GM21515 (cell line): Measurements from ENCODE around the gene CD1B.
"Not testable (repeated sequence)": the region's sequence is repeated elsewhere in the genome, so short reads cannot be mapped to it uniquely, and the experiment has no call there.

Experiments
- ATAC-seq: cut with Tn5 transposase; IDR thresholded peaks from one replicate; pipeline ENCODE4 v1.9.1; 2021; ENCODE audit not compliant: unreplicated experiment

Gene CD1B

GRCh38 chr1:158331481-158332150 is at the start of gene CD1B:
Gene CD1B, minus strand, starts transcription at chr1:158331531. Its CDS starts 108 bp downstream, at chr1:158331423.
- no peak for ATAC-seq

GRCh38 chr1:158374860-158375259 is 43.5 kb upstream of the CD1B start:
- ATAC-seq, result no peak

- ATAC-seq, result not testable (repeated sequence)
Observed at GRCh38 chr1:158374101-158374500, 42.8 kb upstream of the CD1B start.

- peak; percentile 95 for ATAC-seq
Observed at GRCh38 chr1:158371188-158371953, 40.0 kb upstream of the CD1B start.

DNA sequence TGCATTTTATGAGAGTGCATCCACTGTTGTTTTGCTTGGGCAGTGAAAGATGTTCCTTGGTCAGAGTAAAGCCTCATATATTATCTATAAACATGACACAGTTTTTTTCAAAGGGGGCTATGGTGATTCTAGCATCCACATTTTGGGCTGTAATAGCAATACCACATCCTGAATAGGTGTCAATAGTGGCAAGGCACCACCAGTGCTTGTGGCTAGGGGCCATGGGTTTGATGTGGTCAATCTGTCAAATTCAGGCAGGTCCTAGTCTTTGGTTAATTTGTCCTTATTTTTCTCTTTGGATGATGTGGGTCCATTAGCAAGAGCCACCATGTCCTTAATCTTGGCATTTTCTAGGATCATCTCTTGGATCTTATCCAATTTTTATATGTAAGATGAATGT is 35.5 kb upstream of the CD1B start:
- no peak for ATAC-seq

- no peak for ATAC-seq
Observed at GRCh38 chr1:158362941-158363340, 31.6 kb upstream of the CD1B start.

GRCh38 chr1:158362482-158362881 is 31.2 kb upstream of the CD1B start:
- ATAC-seq, result no peak

- no peak for ATAC-seq
Observed at GRCh38 chr1:158357441-158357840, 26.1 kb upstream of the CD1B start.

DNA sequence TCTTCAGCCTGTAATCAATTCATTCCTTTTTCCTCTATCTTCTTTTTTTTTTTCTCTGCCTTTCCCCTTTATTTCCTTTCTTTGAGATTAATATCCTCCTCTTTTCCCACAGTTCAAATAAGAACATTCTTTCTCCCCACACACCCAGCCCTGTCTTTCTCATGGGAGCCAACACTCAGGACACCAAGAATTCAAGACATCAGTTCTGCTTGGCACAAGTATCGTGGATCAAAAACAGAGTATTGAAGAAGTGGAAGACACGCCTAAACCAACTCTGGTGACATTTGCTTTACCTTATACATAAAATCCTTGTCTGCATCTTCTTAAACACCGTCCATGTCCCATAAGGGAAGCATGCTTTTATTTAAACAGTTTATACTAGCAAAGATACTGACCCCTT is 25.3 kb upstream of the CD1B start:
- ATAC-seq, result no peak

DNA sequence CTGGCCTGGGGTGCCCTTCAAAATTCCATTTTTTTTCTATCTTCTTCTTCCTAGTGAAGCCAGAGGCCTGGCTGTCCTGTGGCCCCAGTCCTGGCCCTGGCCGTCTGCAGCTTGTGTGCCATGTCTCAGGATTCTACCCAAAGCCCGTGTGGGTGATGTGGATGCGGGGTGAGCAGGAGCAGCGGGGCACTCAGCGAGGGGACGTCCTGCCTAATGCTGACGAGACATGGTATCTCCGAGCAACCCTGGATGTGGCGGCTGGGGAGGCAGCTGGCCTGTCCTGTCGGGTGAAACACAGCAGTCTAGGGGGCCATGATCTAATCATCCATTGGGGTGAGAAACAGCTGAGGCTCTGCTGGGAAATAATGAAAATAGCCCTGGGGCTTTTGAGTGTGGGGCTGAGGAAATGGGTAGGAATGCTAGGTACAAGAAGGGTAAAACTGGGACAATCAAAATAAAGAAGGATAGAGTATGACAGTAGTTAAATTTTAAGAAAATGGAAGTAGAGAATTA is 24.5 kb upstream of the CD1B start:
- no peak for ATAC-seq

DNA sequence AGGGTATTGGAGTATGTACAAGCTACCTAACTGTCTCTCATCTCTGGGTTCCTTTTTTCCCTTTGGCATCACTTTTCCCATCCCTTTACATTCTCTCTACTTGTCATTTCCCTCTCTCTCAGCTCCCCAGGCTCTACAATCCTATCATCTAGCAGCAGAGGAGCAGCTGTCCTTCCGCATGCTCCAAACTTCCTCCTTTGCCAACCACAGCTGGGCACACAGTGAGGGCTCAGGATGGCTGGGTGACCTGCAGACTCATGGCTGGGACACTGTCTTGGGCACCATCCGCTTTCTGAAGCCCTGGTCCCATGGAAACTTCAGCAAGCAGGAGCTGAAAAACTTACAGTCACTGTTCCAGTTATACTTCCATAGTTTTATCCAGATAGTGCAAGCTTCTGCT is 22.9 kb upstream of the CD1B start:
- ATAC-seq, result no peak

GRCh38 chr1:158353303-158354075 is 22.2 kb upstream of the CD1B start, which contains the start of gene CD1E:
Gene CD1E, plus strand, starts transcription at chr1:158353894. Its CDS starts 95 bp downstream, at chr1:158353989.
- no peak for ATAC-seq

DNA sequence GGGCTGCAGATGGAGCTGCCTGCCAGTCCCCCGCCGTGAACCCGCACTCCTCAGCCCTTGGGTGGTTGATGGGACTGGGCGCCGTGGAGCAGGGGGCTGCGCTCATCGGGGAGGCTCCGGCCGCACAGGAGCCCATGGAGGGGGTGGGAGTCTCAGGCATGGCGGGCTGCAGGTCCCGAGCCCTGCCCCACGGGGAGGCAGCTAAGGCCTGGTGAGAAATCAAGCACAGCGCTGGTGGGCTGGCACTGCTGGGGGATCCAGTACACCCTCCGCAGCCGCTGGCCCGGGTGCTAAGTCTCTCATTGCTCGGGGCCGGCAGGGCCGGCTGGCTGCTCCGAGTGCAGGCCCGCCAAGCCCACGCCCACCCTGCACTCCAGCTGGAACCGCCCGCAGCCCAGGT is 17.6 kb upstream of the CD1B start:
- not testable (repeated sequence) for ATAC-seq

- ATAC-seq, result not testable (repeated sequence)
Observed at GRCh38 chr1:158336413-158336812, 5.1 kb upstream of the CD1B start.

DNA sequence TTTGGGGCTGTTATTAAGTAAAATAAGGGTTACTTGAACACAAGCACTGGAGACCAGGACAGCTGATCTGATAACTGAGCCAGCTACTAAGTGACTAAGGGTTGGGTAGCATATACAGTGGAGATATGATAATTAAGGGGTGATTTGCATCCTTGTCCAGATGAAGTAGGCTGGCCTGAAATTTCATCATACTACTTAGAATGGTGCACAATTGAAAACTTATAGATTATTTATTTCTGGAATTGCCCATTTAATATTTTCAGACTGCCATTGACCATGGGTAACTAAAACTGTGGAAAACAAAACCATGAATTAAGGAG is 3.8 kb upstream of the CD1B start:
- ATAC-seq, result no peak

DNA sequence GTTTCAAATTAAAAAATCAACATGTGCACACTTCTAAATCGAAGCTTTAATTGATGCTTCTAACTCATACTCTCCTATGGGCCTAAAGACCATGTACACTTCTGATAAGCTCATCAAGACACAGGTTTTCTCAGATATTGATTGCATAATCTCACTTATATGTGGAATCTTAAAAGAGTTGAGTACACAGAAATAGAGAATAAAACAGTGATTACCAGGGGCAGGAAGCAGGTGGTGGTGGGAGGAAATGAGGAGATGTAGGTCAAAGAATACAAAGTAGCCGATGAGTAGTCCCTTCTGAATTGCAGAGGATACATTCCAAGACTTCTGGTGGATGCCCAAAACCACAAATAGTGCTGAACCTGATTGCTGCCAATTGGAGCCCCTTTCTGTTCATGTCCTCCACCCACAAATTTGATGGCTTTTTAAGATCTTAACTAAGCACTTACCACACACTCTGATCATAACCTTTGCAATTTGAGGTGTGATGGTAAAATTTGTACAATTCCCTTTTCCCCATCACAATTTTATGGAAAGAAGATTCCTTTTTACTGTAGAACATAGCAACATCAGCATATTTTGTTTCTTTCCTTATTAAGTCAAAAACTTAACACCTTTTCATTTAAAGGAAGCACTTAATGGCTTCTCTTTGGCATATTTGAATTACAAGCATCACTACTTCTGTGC is 3.3 kb upstream of the CD1B start:
- ATAC-seq, result no peak

DNA sequence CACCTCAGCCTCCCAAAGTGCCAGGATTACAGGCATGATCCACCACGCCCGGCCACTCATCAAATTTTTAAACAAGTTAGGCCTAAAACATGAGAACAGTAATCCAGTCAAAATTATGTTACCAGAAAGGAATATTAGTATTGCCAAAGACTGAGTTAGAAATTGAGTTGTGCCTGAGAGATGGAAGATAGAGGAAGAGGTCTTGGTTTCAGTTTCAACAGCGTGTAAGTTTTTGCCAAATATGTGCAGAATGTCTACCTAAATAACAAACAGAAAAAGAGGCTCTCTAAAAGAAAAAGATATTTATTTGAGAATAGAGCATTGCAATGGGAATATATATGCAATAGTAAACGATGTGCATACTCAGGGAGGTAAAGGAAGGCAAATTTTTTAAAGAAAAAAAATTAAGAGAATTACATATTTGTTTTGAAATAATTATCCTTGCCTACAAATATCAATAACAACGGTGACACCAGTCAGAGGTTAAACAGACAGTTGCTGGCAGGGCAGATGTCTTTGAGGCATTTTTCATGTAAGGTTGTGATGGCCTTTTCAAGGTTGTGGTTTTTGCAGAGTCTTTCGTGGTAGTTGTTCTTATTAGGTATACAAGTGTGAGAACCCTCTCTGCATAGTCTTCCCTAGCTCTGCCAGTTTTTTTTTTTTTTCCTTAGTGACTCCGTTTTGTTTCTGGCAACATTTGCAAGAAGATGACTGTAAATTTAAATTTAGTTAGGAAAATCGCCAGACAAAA is 2.2 kb upstream of the CD1B start:
- ATAC-seq, result no peak

GRCh38 chr1:158331106-158331425 is 265 bp downstream of the CD1B start:
- no peak for ATAC-seq

GRCh38 chr1:158330391-158331105 is 783 bp downstream of the CD1B start:
- no peak for ATAC-seq

GRCh38 chr1:158329733-158330132 is 1.6 kb downstream of the CD1B start:
- no peak for ATAC-seq
